OCI-LY7 (cell line): ENCODE results near the gene SLC12A8.

Source experiments
- EZH2phosphoT487 ChIP-seq: fragments of 200-600 bp; sonication (generic); IDR thresholded peaks from 2 replicates; pipeline ENCODE4 v1.6.1; 2018; ENCODE audit warnings: low read depth, borderline replicate concordance, mild to moderate bottlenecking, mixed run types, antibody characterized with exemption, low read length, moderate library complexity, mixed read lengths
- TF ChIP-seq, protein P1 (sequence below): fragments of 200-600 bp; sonication (generic); conservative IDR thresholded peaks from 2 replicates; pipeline ENCODE4 v1.5.1; 2014; ENCODE audit warnings: mild to moderate bottlenecking, antibody characterized with exemption, low read length, moderate library complexity, mixed read lengths

DNA sequence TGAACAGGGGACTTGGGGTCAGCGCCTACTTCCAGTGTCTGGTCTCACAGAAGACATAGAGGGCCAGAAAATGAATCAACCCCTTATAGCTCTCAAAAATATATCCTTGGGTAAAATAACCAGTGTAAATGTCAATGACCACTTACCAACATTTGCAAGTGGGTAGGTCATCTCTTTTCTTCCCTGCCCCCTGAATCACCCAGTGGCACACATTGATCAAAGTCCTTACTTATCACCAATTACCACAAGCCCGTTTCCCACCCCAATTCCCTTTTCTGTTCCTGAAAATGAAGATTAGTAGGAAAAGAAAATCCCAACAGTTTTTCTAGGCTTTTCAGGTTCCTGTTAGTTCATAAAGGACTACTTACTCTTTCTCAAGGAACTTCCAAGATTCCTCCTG lies 86.2 kb downstream of the SLC12A8 start:
- TF ChIP-seq, protein P1, sequence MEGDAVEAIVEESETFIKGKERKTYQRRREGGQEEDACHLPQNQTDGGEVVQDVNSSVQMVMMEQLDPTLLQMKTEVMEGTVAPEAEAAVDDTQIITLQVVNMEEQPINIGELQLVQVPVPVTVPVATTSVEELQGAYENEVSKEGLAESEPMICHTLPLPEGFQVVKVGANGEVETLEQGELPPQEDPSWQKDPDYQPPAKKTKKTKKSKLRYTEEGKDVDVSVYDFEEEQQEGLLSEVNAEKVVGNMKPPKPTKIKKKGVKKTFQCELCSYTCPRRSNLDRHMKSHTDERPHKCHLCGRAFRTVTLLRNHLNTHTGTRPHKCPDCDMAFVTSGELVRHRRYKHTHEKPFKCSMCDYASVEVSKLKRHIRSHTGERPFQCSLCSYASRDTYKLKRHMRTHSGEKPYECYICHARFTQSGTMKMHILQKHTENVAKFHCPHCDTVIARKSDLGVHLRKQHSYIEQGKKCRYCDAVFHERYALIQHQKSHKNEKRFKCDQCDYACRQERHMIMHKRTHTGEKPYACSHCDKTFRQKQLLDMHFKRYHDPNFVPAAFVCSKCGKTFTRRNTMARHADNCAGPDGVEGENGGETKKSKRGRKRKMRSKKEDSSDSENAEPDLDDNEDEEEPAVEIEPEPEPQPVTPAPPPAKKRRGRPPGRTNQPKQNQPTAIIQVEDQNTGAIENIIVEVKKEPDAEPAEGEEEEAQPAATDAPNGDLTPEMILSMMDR: no peak
- TF ChIP-seq EZH2phosphoT487: no peak
